Astrocyte of the spinal cord (primary cell): Measurements from ENCODE around the gene ATF6B.

Source experiments
- DNase-seq: peaks from one replicate; pipeline ENCODE4 v3.0.0; 2011; ENCODE audit warnings: low read depth, low spot score
- H3K4me3 ChIP-seq: 2 replicates; pipeline ENCODE4 v1.5.1; 2011; ENCODE audit warnings: low read depth, mild to moderate bottlenecking, low read length, moderate library complexity
- CTCF ChIP-seq: IDR thresholded peaks from 2 replicates; pipeline ENCODE4 v1.5.1; 2012; ENCODE audit warnings: low read depth, mild to moderate bottlenecking, low read length, inconsistent platforms
- in situ Hi-C: cut with HindIII; loops from 2 replicates; pipeline ENCODE4 v1.10.0; 2017; ENCODE audit warnings: low sequenced_read_pairs

ATF6B gene

DNA sequence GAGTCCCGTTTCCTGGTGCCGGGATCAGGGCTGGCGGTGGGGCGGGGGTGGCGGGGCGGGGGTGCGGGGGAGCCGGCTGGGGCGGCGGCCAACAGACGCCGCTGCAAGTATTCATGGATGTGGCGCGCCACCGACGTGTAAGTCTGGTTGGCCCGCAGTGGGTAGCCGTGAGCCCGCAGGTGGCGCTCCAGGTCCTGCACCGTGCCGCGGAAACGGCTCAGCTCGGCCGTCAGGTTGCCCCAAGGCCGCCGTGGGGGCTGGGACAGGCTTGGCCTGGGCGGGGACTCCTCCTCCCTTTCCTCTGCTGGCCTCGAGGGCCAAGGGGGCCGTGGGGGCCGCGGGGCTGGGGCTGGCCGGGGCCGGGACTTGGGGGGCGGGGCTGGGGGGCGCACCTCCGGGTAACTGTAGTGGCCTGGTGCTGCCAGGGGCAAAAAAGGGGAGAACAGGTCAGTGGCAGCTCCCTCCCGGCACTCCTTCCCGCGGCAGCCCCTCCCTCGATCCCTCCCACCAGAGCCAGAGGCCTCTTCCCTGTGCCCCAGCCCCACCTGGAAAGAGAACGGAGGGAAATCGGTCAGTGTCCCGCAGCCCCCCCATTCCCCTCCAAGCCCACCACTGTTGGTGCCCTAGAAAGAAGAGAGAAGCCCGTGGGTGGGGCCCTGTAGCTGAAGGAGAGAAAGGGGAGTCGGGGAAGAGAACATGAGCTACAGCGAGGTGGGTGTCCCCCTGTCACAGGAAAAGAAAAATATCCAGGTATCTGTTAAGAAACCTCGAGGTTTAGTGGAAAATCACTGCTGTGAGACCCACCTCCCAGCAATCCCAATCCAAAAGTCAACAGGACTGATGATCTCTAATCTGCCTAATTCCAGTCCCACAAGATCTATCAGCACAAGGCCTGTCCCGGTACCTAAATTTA is 40.2 kb downstream of the ATF6B start:
- TF ChIP-seq CTCF = peak; percentile 54

GRCh38 chr6:32086661-32087573 is 41.1 kb downstream of the ATF6B start:
- in situ Hi-C loops = no loop called here
- DNase-seq = peak; percentile 70
- H3K4me3 ChIP-seq = no peak overlapping the region
- no peak for TF ChIP-seq CTCF

More for the DNA sequence above, 40.2 kb downstream of the ATF6B start:
- H3K4me3 ChIP-seq = no peak overlapping the region
- peak; percentile 50 for DNase-seq
- in situ Hi-C loops = no loop called here

DNA sequence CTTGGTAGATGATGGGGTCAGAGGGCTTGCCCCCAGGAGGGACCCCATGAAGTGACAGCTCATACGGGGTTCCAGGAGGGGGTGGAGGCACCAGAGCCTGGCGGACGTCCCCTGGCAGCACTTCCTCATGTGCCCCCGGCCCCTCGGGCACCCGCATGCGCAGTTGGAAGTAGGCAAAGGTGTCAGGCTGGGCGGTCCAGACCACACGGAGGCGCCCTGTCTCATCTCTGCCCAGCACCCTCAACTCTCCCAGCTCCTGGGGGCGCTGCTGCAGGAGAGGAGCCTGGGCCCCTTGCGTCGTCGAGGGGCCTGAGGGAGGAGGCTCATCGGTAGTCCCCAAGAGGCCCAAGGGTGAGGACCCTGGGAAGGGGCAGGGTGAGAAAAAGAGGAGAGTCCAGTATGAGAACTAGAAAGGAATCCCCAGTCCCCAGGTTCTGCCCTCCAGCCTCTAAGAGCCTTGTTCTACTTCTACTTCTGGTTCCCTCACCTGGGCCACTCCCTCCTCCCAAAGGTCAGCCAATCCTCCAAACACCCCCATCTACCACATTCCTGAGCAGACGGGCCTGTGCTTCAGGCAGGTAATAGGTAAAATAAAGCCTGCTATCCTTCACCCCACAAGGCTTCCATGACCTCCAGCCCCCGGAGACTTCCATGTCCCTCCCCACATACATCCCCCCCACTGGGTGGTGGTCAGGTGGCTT is 42.1 kb downstream of the ATF6B start:
- no peak overlapping the region for H3K4me3 ChIP-seq
- no peak for DNase-seq
- in situ Hi-C loops = no loop called here
- no peak for TF ChIP-seq CTCF

- DNase-seq = no peak
- H3K4me3 ChIP-seq = no peak overlapping the region
- in situ Hi-C loops = no loop called here
- TF ChIP-seq CTCF = no peak
These were observed 43.3 kb downstream of the ATF6B start for GRCh38 chr6:32084780-32085179.

DNA sequence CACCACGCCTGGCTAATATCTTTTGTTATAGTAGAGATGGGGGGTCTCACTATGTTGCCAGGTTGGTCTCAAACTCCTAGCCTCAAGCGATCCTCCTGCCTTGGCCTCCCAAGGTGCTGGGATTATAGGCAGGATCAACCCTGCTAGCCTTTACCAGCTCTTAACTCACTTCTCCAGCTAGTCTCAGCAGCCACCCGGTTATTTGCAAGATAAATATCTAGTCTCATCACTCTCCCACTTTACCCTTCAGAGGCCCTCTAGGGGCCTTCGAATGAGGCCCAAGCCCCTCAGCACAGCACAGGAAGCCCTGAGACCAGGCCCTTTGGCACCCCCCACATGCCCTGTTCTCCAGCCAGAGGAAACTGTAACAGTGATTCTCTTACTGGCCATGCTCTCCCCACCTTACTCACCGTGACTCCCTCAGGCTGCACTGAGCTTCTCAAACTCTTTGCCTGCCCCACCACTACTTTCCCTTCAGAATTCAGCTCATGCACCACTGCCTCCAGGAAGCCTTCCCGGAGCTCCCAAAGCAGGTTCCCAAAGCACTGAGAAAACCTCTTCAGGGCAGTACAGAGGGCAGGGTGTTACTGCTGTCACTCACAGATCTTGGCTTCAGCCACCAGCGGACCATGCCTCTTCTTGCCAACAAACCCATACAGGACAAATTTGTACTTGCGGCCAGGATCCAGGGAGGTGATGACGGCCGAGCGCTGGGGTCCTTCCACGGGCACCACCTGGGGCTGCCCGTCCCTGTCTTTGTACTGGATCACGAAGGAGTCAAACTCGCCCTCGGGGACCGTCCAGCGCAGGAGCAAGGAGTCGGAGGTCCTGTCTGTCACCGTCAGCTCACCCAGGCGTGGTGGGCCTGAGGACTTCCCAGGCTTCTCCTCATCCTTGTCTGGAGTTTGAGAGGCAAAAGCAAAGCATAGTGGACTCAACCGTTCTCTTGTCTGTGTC is 44.0 kb downstream of the ATF6B start:
- no peak for DNase-seq
- TF ChIP-seq CTCF = no peak
- in situ Hi-C loops = no loop called here

More for the DNA sequence above, 44.0 kb downstream of the ATF6B start:
- H3K4me3 ChIP-seq = no peak overlapping the region
